Ammon's horn (tissue), 1 donor: ENCODE results near the gene IL23A.
"Not testable (repeated sequence)": the region's sequence is repeated elsewhere in the genome, so short reads cannot be mapped to it uniquely, and the experiment has no call there.

Experiments used
- DNase-seq: peaks from one replicate; pipeline ENCODE4 v3.0.0-alpha.2; 2016; ENCODE audit warnings: low spot score

The IL23A gene

DNA sequence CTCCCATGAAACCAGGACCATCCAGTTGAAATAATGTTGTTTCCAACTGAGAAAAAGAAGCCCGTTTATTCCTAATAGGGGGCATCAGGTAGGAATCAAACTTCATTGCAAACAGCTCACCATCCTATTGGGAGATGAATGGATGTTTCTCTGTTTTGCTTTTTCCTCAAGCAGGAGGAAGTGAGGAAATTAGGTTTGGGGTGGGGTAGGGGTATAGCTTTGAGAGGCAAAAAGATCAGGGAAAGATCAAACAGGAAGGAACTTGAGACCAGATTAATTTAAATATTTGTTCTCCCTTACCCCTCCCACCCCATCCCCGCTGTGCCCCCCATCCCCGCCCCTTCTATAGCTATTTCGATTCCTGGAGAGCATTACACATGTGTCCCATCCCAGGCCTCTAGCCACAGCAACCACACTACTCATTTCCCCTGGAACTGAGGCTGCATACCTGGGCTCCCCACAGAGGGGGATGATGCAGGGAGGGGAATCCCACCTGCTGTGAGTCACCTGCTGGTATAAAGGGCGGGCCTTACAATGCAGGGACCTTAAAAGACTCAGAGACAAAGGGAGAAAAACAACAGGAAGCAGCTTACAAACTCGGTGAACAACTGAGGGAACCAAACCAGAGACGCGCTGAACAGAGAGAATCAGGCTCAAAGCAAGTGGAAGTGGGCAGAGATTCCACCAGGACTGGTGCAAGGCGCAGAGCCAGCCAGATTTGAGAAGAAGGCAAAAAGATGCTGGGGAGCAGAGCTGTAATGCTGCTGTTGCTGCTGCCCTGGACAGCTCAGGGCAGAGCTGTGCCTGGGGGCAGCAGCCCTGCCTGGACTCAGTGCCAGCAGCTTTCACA lies at the start of gene IL23A:
Gene IL23A (plus strand): TSS at position 577 of the 850 bp plus-strand sequence. CDS start 161 bp downstream, at position 738.
- no peak for DNase-seq

DNA sequence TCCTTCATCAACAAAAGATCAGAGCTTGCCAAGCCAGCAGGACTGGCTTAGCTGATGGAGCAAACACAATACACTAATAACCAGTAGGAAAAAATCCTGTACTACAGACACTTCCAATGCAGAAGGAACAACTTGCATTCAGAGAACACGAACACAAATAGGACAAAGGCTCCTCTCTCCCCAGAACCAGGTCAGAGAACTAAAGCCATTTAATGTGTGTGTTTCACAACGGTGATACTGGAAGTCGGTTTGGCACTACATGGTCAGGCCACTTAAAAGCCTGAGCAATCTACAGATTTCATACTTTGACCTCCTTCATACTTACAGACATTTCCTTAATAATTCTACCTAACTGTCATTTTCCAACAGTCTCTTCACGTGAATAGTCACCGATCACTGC lies 44.9 kb upstream of the IL23A start:
- DNase-seq: no peak

DNA sequence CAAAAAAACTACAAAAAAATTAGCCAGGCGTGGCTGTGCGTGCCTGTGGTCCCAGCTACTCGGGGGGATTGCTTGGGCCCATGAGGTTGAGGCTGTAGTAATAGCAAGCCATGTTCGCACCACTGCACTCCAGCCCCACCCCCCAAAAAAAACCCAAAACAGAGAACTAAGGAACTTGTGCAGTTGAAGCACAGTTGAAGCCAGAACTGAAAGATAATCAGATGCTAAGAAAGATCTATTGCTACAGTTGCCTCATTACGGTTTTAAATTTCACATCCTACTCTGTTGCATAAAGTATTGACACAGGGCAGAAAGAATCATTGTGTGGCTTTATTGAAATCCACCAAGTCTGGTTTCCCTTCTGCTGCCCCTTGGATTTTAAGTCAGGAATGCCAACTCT lies 42.4 kb upstream of the IL23A start:
- DNase-seq: no peak

DNA sequence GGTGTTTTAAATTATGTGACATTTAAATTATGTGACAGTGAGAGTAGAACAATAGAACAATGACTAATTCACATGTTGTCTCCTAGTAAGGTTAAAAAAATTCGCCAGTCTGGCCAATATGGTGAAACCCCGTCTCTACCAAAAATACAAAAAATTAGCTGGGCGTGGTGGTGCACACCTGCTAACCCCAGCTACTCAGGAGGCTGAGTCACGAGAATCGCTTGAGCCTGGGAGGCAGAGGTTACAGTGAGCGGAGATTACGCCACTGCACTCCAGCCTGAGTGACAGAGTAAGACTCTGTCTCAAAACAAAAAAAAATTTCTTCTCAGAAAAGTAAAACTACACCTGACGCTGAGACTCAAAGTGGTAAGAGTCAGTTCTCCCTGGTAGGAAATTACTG lies 41.3 kb upstream of the IL23A start:
- no peak for DNase-seq

GRCh38 chr12:56298828-56299227 lies 39.9 kb upstream of the IL23A start:
- DNase-seq: no peak

DNA sequence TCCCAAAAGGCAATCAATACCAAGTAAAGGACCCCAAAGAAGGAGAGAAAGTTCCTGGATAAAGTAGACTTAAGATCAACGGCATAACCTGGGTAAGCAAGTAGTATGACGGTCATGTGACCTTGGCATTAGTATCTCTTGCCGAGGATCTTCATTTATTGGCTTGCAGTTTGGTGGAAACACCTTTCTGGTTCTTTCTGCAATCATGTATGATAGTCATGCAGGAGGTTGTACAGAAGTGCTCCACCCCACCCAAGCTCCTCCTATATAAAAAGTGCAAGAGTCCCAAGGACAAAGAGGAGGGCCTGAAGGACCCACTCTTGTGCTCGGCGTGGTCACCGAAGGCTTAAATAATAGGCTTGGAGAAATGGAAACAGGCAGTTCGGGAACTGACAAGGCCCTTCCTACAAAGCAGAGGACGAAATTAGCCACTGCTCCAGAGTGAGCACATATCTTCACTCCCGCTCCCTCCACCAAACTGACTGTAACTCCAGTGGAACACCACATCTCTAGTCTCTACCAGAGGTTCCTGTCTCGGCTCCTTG lies 39.3 kb upstream of the IL23A start:
- DNase-seq: no peak

DNA sequence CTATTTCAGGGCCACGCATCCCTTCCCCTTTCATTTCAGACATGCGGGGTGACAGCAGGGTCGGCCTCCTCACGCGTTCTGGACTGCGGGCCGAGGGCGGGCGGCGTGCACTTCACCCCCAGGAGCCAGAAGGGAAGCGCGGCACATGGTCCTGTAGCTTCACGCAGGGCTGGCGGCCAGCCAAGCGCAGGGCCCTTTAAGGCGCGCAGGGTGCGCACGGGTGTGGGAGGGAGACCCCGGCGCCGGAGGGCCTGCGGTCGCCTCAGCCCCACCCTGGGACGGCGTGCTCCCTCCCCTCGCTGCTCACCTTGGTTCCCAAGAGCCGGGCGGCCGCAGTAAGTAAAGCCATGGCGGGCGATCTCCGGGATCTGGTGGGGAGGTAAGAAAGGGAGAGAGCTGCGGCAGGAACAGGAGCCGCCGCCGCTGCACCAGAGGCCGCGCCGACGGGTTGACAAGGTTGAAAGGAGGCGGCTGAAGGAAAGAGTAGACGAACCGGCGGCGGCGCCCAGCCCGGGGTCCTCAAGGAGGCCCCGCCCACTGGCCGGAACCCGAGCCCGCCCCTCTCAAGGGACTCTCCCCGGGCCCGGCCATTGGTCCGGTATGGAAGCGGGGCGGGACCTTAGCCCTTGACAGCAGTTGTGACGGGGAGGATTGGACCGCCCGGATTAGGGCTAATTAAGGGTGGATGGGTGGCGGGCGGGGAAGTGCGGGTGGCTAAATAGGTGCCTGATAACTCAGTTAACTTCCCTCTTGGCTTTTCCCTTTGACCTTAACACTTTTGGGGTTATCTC lies 38.6 kb upstream of the IL23A start, which contains the start of gene CS:
Gene CS (minus strand): TSS at position 478 of the 791 bp plus-strand sequence. CDS start 129 bp downstream, at position 349.
- peak; percentile 99 for DNase-seq

DNA sequence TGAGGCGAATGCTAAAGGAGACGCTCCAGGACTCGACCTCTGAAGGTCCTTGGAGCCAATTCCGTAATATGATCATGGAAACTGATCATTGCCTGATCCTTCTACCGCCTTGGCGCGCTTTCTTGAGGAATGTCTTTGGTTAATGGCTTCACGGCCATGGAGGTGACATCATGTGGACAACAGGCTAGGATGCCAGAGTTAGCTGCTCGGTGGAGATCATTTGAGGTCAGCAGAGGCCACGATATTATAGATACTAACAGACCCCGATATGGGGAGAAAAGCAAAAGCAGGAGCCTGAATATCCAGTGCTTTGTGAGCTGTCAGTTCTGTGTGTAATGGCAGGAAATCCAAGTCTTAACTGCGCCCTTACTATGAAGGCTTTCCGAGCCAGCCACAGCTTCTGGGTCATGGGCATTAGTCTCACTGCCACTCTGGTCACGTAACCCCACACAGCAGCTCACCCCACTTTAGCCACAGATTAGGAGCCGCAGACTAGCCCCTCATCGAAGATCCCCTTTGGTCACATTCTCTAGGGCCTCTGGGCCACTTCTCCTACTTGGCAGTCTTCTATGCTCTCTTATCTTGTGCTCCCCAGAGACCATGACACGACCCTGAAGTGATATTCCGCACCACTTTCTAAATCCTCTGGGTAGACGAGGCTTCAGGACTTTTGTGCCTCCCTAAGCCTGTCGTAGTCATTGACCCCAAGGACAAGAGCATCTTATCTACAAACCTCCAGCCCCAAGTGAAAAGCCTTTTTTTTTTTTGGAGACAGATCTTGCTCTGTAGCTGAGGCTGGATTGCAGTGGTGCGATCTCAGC lies 37.8 kb upstream of the IL23A start:
- peak; percentile 8 for DNase-seq

- DNase-seq: no peak
Observed at GRCh38 chr12:56304276-56304675, 34.4 kb upstream of the IL23A start.

DNA sequence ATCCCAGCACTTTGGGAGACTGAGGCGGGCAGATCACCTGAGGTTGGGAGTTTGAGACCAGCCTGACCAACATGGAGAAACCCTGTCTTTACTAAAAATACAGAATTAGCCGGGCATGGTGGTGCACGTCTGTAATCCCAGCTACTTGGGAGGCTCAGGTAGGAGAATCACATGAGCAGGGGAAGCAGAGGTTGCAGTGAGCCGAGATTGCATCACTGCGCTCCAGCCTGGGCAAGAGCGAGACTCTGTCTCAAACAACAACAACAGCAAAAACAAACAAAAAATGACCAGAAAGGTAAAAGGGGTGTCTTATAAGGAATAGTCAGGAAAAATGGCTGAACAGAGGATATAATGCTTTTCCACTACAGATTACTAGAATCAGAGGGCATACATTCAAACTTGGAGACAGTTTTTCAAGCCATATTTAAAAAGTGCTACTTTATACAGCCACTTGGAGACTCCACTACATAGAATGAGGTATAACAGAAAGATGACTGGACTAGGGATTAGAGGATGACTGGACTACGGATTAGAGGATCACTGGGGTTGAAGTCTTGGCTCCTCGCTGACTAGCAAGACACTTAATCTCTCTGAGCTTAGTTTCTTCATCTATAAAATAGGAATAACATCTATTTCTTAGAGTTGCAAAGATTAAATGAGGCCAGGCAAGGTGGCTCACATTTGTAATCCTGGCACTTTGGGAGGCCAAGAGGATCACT lies 33.7 kb upstream of the IL23A start:
- DNase-seq: no peak

DNA sequence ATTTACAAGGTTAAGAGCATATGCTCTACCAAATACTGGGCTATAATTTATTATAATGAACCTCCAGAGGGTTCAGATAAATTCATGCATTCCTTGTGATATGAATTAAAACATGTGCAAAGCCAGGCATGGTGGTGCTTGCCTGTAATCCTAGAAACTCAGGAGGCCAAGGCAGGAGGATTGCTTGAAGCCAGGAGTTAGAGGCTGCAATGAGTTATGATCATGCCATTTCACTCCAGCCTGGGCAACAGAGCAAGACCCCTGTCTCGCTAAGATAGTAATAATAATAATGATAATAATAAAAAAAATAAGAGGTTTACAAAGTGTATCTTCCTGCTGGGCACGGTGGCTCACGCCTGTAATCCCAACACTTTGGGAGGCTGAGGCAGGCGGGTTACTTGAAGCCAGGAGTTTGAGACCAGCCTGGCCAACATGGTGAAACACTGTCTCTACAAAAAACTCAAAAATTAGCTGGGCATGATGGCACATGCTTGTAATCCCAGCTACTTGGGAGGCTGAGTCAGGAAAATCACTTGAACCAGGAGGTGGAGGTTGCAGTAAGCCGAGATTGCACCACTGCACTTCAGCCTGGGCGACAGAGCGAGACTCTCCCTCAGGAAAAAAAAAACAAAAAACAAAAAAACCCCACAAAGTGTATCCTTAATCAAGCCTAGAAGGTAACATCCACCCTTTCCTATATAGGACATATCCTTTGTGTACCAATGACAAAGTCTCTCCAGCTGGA lies 31.3 kb upstream of the IL23A start:
- DNase-seq: no peak

GRCh38 chr12:56308714-56309113 lies 30.0 kb upstream of the IL23A start:
- no peak for DNase-seq

DNA sequence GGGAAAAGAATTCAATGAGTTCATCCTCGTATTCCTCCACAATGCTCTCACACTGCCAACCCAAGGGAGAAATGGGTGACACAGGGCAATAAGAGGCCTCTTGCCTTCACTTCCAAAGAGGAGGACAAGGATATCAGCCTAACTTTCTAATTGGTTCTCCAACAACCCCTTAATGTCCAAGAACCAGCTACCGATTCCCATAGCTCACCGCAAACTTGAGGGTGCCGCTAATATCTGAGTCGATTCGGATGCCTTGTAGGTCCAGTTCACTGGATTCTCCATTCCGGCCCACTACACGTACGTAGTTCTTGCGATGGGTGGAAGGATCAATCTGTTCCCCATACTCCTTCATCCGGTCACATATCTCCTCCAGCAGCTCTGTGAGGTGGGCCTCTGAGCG lies 27.7 kb upstream of the IL23A start:
- no peak for DNase-seq

DNA sequence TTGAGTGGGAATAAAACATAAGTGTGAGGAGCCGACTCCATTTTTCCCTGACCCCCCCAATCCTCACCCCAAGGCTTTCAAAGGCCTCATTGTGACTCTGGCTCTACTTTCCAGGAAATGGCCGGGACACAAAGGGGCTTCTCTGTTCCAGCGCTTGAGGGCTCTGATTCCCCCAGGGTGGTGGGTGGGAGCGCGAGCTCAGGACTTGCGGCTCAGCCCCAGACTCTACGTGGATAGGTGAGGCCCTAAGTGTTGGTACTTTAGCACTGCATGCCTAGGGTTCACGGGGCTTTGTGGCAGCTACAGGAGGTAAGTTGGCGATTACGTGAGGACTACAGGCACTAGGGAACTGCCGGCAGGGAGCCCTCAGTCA lies 23.4 kb upstream of the IL23A start:
- DNase-seq: peak; percentile 66

- DNase-seq: peak; percentile 96
Observed at GRCh38 chr12:56315622-56316473, 22.8 kb upstream of the IL23A start, which contains the start of gene CNPY2. Gene CNPY2 (minus strand): TSS chr12:56315988. CDS start chr12:56315217, 771 bp downstream.

- no peak for DNase-seq
Observed at GRCh38 chr12:56317675-56318074, 21.0 kb upstream of the IL23A start.

- no peak for DNase-seq
Observed at GRCh38 chr12:56321027-56321426, 17.7 kb upstream of the IL23A start.

- DNase-seq: not testable (repeated sequence)
Observed at GRCh38 chr12:56321610-56322009, 17.1 kb upstream of the IL23A start.

DNA sequence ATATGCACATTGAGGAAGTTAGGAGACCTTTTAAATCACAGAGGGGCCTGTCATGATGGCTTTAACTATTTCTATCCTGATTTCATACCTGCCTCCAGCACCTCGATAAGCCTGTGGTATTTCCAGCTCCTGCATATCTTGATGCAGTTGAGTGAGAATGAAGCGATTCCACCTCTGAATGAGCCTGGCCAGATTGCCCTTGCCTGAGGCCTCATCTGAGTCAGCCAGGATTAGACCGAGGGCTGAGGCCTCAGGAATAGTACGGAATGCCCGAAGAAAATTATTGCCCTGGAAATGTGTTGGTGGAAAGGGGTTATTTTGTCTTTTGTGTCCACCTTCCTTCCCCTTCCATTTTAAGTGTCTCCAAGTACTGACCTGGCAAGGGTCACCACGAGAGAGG lies 14.5 kb upstream of the IL23A start:
- DNase-seq: no peak
